ENCODE data around the gene ADAMTS16.

Gene ADAMTS16

GRCh38 chr5:5293029-5293428 is 152.9 kb downstream of the ADAMTS16 start (continued):
- TF ChIP-seq POU6F1 (CRISPR knock-in tag; IDR thresholded peaks at IDR 0.05; ENCODE audit: borderline replicate concordance, low read depth) (no peak), ESRRG (CRISPR knock-in tag; IDR thresholded peaks at IDR 0.05) (no peak), GLIS3 (CRISPR knock-in tag; IDR thresholded peaks at IDR 0.05) (no peak), ZNF8 (CRISPR knock-in tag; IDR thresholded peaks at IDR 0.05) (no peak), CSRNP3 (CRISPR knock-in tag; IDR thresholded peaks at IDR 0.05) (no peak)

GRCh38 chr5:5294429-5294828 is 154.3 kb downstream of the ADAMTS16 start:
- no peak for ATAC-seq
- no peak for TF ChIP-seq CSDC2 (CRISPR knock-in tag; IDR thresholded peaks at IDR 0.05)
- TF ChIP-seq SNAI2 (CRISPR knock-in tag; IDR thresholded peaks at IDR 0.05): no peak
- no peak for TF ChIP-seq TOX (CRISPR knock-in tag; IDR thresholded peaks at IDR 0.05; ENCODE audit: borderline replicate concordance)
- TF ChIP-seq PPARA (CRISPR knock-in tag; IDR thresholded peaks at IDR 0.05; ENCODE audit: borderline replicate concordance): no peak
- no peak for TF ChIP-seq ARNTL (CRISPR knock-in tag; IDR thresholded peaks at IDR 0.05; ENCODE audit: borderline replicate concordance, low read depth)

- TF ChIP-seq ZFP30 (CRISPR knock-in tag; IDR thresholded peaks at IDR 0.05) (no peak), RARB (CRISPR knock-in tag; IDR thresholded peaks at IDR 0.05) (no peak), TOX (CRISPR knock-in tag; IDR thresholded peaks at IDR 0.05; ENCODE audit: borderline replicate concordance) (no peak), CREB5 (CRISPR knock-in tag; IDR thresholded peaks at IDR 0.05; ENCODE audit: low read depth) (no peak), ZNF565 (CRISPR knock-in tag; conservative IDR thresholded peaks at IDR 0.05; ENCODE audit: low read depth) (no peak), CSRNP3 (CRISPR knock-in tag; IDR thresholded peaks at IDR 0.05) (no peak), PATZ1 (CRISPR knock-in tag; IDR thresholded peaks at IDR 0.05; ENCODE audit: borderline replicate concordance) (no peak), ZNF70 (CRISPR knock-in tag; IDR thresholded peaks at IDR 0.05) (no peak), ISL1 (CRISPR knock-in tag; IDR thresholded peaks at IDR 0.05) (no peak), ZNF8 (CRISPR knock-in tag; IDR thresholded peaks at IDR 0.05) (no peak), ARNTL (CRISPR knock-in tag; IDR thresholded peaks at IDR 0.05; ENCODE audit: borderline replicate concordance, low read depth) (no peak), SNAI2 (CRISPR knock-in tag; IDR thresholded peaks at IDR 0.05) (no peak), BACH2 (CRISPR knock-in tag; IDR thresholded peaks at IDR 0.05; ENCODE audit: borderline replicate concordance) (no peak), OSR1 (CRISPR knock-in tag; IDR thresholded peaks at IDR 0.05) (no peak), ZC3H10 (CRISPR knock-in tag; IDR thresholded peaks at IDR 0.05) (no peak), POU6F1 (CRISPR knock-in tag; IDR thresholded peaks at IDR 0.05; ENCODE audit: borderline replicate concordance, low read depth) (no peak)
- ATAC-seq: no peak
Measured at GRCh38 chr5:5295351-5295750, 155.2 kb downstream of the ADAMTS16 start.

Data from SK-N-SH treated with all-trans-retinoic acid at 6 μM for 48 hours (cell line).